22Rv1 (cell line): ENCODE measurements around the gene MAB21L1.

Source experiments
- ZFX ChIP-seq: fragments of 450-650 bp; IDR thresholded peaks from 2 replicates; pipeline ENCODE4 v1.6.1; 2017; ENCODE audit warnings: antibody characterized with exemption, borderline replicate concordance
- TF ChIP-seq, protein P1 (sequence below): fragments of 450-650 bp; IDR thresholded peaks from 2 replicates; pipeline ENCODE4 v1.5.1; 2017; ENCODE audit warnings: mild to moderate bottlenecking

- TF ChIP-seq, protein P1, sequence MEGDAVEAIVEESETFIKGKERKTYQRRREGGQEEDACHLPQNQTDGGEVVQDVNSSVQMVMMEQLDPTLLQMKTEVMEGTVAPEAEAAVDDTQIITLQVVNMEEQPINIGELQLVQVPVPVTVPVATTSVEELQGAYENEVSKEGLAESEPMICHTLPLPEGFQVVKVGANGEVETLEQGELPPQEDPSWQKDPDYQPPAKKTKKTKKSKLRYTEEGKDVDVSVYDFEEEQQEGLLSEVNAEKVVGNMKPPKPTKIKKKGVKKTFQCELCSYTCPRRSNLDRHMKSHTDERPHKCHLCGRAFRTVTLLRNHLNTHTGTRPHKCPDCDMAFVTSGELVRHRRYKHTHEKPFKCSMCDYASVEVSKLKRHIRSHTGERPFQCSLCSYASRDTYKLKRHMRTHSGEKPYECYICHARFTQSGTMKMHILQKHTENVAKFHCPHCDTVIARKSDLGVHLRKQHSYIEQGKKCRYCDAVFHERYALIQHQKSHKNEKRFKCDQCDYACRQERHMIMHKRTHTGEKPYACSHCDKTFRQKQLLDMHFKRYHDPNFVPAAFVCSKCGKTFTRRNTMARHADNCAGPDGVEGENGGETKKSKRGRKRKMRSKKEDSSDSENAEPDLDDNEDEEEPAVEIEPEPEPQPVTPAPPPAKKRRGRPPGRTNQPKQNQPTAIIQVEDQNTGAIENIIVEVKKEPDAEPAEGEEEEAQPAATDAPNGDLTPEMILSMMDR, result no peak
- no peak for TF ChIP-seq ZFX
Observed at GRCh38 chr13:35499196-35499662, 22.7 kb upstream of the MAB21L1 start.
